Upper lobe of left lung (tissue), 6 donors: ENCODE measurements around the gene ACTN1. TPM values are rescaled to one million over a fixed set of nuclear protein-coding genes. Genes with fewer than 3 reads are reported as not detected.

Experiments
- ATAC-seq, 2 donors: fragments of 200-7000 bp; cut with Tn5 transposase; one replicate each; pipeline ENCODE4 v1.9.1; 2022; ENCODE audit warnings: mild to moderate bottlenecking in 2 of 2, moderate library complexity in 2 of 2; ENCODE audit not compliant: low FRiP score in 2 of 2
- DNase-seq, 2 donors: peaks; one replicate each; pipeline ENCODE4 v3.0.0-alpha.2; 2019 to 2020
- H3K27ac ChIP-seq, 4 donors: fragments of 200-600 bp; sonication (generic); one replicate each; pipeline ENCODE4 v1.5.1; 2016 to 2019
- H3K27me3 ChIP-seq, 4 donors: fragments of 200-600 bp; sonication (generic); one replicate each; pipeline ENCODE4 v1.5.1; 2017 to 2019
- H3K36me3 ChIP-seq, 4 donors: fragments of 200-600 bp; sonication (generic); one replicate each; pipeline ENCODE4 v1.5.1; 2016 to 2019
- H3K4me1 ChIP-seq, 4 donors: fragments of 200-600 bp; sonication (generic); one replicate each; pipeline ENCODE4 v1.5.1; 2018 to 2019
- H3K4me3 ChIP-seq, 4 donors: fragments of 200-600 bp; sonication (generic); one replicate each; pipeline ENCODE4 v1.5.1; 2017 to 2019; ENCODE audit warnings: mild to moderate bottlenecking in 2 of 4, moderate library complexity in 1 of 4
- H3K9me3 ChIP-seq, 4 donors: fragments of 200-600 bp; sonication (generic); one replicate each; pipeline ENCODE4 v1.5.1; 2018 to 2019
- CTCF ChIP-seq, 6 experiments: fragments of 450-650 bp in 4 of 6; fragments of 200-600 bp in 2 of 6; sonication (generic) in 2 of 6; IDR thresholded peaks; one replicate each; pipeline ENCODE4 v1.5.1; 2016 to 2019; ENCODE audit warnings: antibody characterized with exemption in 6 of 6
- EP300 ChIP-seq, 4 donors: sonication (generic); formaldehyde crosslinking; IDR thresholded peaks; one replicate each; pipeline ENCODE4 v1.5.1; 2017; ENCODE audit warnings: antibody characterized with exemption in 4 of 4, control low read depth in 2 of 4
- POLR2A ChIP-seq, 4 donors: fragments of 450-650 bp; IDR thresholded peaks; one replicate each; pipeline ENCODE4 v1.5.1; 2016 to 2017; ENCODE audit warnings: antibody characterized with exemption in 4 of 4, mild to moderate bottlenecking in 2 of 4
- POLR2AphosphoS5 ChIP-seq, 2 donors: sonication (generic); formaldehyde crosslinking; IDR thresholded peaks; one replicate each; pipeline ENCODE4 v1.5.1; 2017; ENCODE audit warnings: antibody characterized with exemption in 2 of 2
- WGBS, 2 donors: methylation state at CpG; one replicate each; pipeline ENCODE4 v1.1.5; 2017 to 2018; 5-methylcytosine and 5-hydroxymethylcytosine counted together
- total RNA-seq, 6 donors: library from RNA; depleted of rRNA in 4 of 6; stranded (reverse); fragments of >200 nt in 4 of 6; gene quantifications; one replicate each; pipeline versions ENCODE4 v1.1.0 to v1.2.1, GENCODE V29; 2016 to 2021
- donor health status: DM: no; HTN: no; CAD: no; lungs with moderate emphysema.
- donor health status: DM: no; HTN: yes; CAD: no; lungs with severe emphysema.

The ACTN1 gene
- total RNA-seq, 6 donors from 2014 or later: 117 to 195 (median 157) TPM

GRCh38 chr14:68886109-68886434 is 93.0 kb downstream of the ACTN1 start:
- Histone ChIP-seq H3K36me3 (peaks cover 0 to 95% (median 66%) of the 10 kb centered on the region in 4 donors), H3K9me3 (no peaks in the 10 kb centered on the region), H3K27me3 (no peaks in the 10 kb centered on the region), H3K4me1 (peaks cover 0 to 6% (median 0%) of the 10 kb centered on the region in 4 donors), H3K4me3 (no peak overlapping the region), H3K27ac (no peak overlapping the region)
- TF ChIP-seq POLR2AphosphoS5 (IDR thresholded peaks at IDR 0.05): no peak
- DNase-seq (no peak), ATAC-seq (no peak)
- WGBS, 2 donors: 48 to 67% methylated on average over 3 to 4 of the region's 4 CpGs

GRCh38 chr14:68885226-68886108 is 93.6 kb downstream of the ACTN1 start:
- H3K36me3 ChIP-seq: peaks cover under 1 to 95% (median 64%) of the 10 kb centered on the region in 4 donors
- no peak overlapping the region for H3K4me3 ChIP-seq
- no peaks in the 10 kb centered on the region for H3K9me3 ChIP-seq
- no peak overlapping the region for H3K27ac ChIP-seq
- H3K4me1 ChIP-seq: peaks cover 0 to 8% (median 0%) of the 10 kb centered on the region in 4 donors
- TF ChIP-seq POLR2AphosphoS5 (IDR thresholded peaks at IDR 0.05) (no peak), POLR2A (IDR thresholded peaks at IDR 0.05) (no peak), EP300 (IDR thresholded peaks at IDR 0.05) (no peak), CTCF (IDR thresholded peaks at IDR 0.05) (no peak)
- 94 to 98% methylated on average over 16 to 22 of the region's 22 CpGs for WGBS, 2 donors
- DNase-seq (no peak), ATAC-seq (peak in 1 of 2 donors; percentile 37)
- no peaks in the 10 kb centered on the region for H3K27me3 ChIP-seq

GRCh38 chr14:68884031-68885030 is 94.8 kb downstream of the ACTN1 start:
- 90 to 94% methylated on average over 6 to 10 of the region's 10 CpGs for WGBS, 2 donors

GRCh38 chr14:68882235-68882634 is 96.9 kb downstream of the ACTN1 start:
- H3K27me3 ChIP-seq: no peaks in the 10 kb centered on the region
- no peak overlapping the region for H3K4me3 ChIP-seq
- peak overlapping the region in 2 of 4 donors; percentile 4 to 45 for H3K27ac ChIP-seq
- no peaks in the 10 kb centered on the region for H3K9me3 ChIP-seq
- ATAC-seq: no peak
- WGBS, 2 donors: 97 to 100% methylated on average over 4 to 10 of the region's 10 CpGs
- peaks cover 16 to 97% (median 67%) of the 10 kb centered on the region in 4 donors for H3K36me3 ChIP-seq
- peak; percentile 0 to 30 for DNase-seq
- TF ChIP-seq EP300 (IDR thresholded peaks at IDR 0.05): no peak
- no peak for TF ChIP-seq CTCF (IDR thresholded peaks at IDR 0.05)
- no peak for TF ChIP-seq POLR2A (IDR thresholded peaks at IDR 0.05)
- no peak for TF ChIP-seq POLR2AphosphoS5 (IDR thresholded peaks at IDR 0.05)
- H3K4me1 ChIP-seq: peaks cover 0 to 8% (median 0%) of the 10 kb centered on the region in 4 donors

More at GRCh38 chr14:68884031-68885030, 94.8 kb downstream of the ACTN1 start:
- peaks cover 7 to 95% (median 63%) of the 10 kb centered on the region in 4 donors for H3K36me3 ChIP-seq
- no peaks in the 10 kb centered on the region for H3K9me3 ChIP-seq
- ATAC-seq (peak in 1 of 2 donors; percentile 25), DNase-seq (no peak)
- H3K4me1 ChIP-seq: peaks cover 0 to 8% (median 0%) of the 10 kb centered on the region in 4 donors
- TF ChIP-seq POLR2A (IDR thresholded peaks at IDR 0.05) (no peak), POLR2AphosphoS5 (IDR thresholded peaks at IDR 0.05) (no peak), CTCF (IDR thresholded peaks at IDR 0.05) (no peak)
- no peak overlapping the region for H3K4me3 ChIP-seq
- H3K27me3 ChIP-seq: no peaks in the 10 kb centered on the region
- no peak overlapping the region for H3K27ac ChIP-seq

GRCh38 chr14:68881396-68881795 is 97.7 kb downstream of the ACTN1 start:
- Histone ChIP-seq H3K36me3 (peaks cover 16 to 100% (median 73%) of the 10 kb centered on the region in 4 donors), H3K9me3 (no peaks in the 10 kb centered on the region), H3K27me3 (no peaks in the 10 kb centered on the region), H3K4me3 (no peak overlapping the region), H3K4me1 (peaks cover 0 to 8% (median 0%) of the 10 kb centered on the region in 4 donors), H3K27ac (peak overlapping the region in 2 of 4 donors; percentile 7 to 45)
- 76 to 81% methylated on average over 2 of the region's 2 CpGs for WGBS, 2 donors
- peak in 1 of 2 donors; percentile 20 for DNase-seq
- TF ChIP-seq POLR2A (IDR thresholded peaks at IDR 0.05) (no peak), EP300 (IDR thresholded peaks at IDR 0.05) (peak in 1 of 4 donors; percentile 8), CTCF (IDR thresholded peaks at IDR 0.05) (no peak), POLR2AphosphoS5 (IDR thresholded peaks at IDR 0.05) (peak in 1 of 2 donors; percentile 8)
- no peak for ATAC-seq
